Measurements from ENCODE around the gene CSNK2A3.

The CSNK2A3 gene

GRCh38 chr11:11334607-11335006 lies 18.4 kb downstream of the CSNK2A3 start:
- TF ChIP-seq NFIC (IDR thresholded peaks at IDR 0.05) = no peak
- no peak for TF ChIP-seq ZBTB7A (IDR thresholded peaks at IDR 0.05; ENCODE audit: low read depth)
- TF ChIP-seq TCF12 (IDR thresholded peaks at IDR 0.05; ENCODE audit: low read depth) = no peak
- TF ChIP-seq EP300 (IDR thresholded peaks at IDR 0.05; ENCODE audit: borderline replicate concordance) = no peak
- no peak for TF ChIP-seq EGR1 (IDR thresholded peaks at IDR 0.05)
- no peak for TF ChIP-seq TEAD4 (IDR thresholded peaks at IDR 0.05)
- TF ChIP-seq USF1 (IDR thresholded peaks at IDR 0.05) = no peak
- TF ChIP-seq YY1 (IDR thresholded peaks at IDR 0.05; ENCODE audit: low read depth) = no peak
- no peak for TF ChIP-seq RAD21 (IDR thresholded peaks at IDR 0.05; ENCODE audit: low read depth)
- TF ChIP-seq REST (IDR thresholded peaks at IDR 0.05; ENCODE audit: low read depth) = no peak
- no peak for TF ChIP-seq MAX (IDR thresholded peaks at IDR 0.05)
- TF ChIP-seq CREB1 (IDR thresholded peaks at IDR 0.05; ENCODE audit: low read depth) = no peak
- TF ChIP-seq TAF1 (IDR thresholded peaks at IDR 0.05; ENCODE audit: low read depth) = no peak
- no peak for TF ChIP-seq FOXM1 (IDR thresholded peaks at IDR 0.05; ENCODE audit: borderline replicate concordance, low read depth)
- TF ChIP-seq CEBPB (IDR thresholded peaks at IDR 0.05) = no peak

- no peak for TF ChIP-seq EP300 (IDR thresholded peaks at IDR 0.05; ENCODE audit: borderline replicate concordance)
- TF ChIP-seq TEAD4 (IDR thresholded peaks at IDR 0.05) = no peak
- no peak for TF ChIP-seq RAD21 (IDR thresholded peaks at IDR 0.05; ENCODE audit: low read depth)
- no peak for TF ChIP-seq REST (IDR thresholded peaks at IDR 0.05; ENCODE audit: low read depth)
- TF ChIP-seq FOXM1 (IDR thresholded peaks at IDR 0.05; ENCODE audit: borderline replicate concordance, low read depth) = no peak
- no peak for TF ChIP-seq EGR1 (IDR thresholded peaks at IDR 0.05)
- TF ChIP-seq CEBPB (IDR thresholded peaks at IDR 0.05) = no peak
- TF ChIP-seq MAX (IDR thresholded peaks at IDR 0.05) = no peak
Measured at GRCh38 chr11:11332141-11332710, 20.8 kb downstream of the CSNK2A3 start.

GRCh38 chr11:11329062-11329806 lies 23.8 kb downstream of the CSNK2A3 start:
- TF ChIP-seq TAF1 (IDR thresholded peaks at IDR 0.05; ENCODE audit: low read depth) = no peak
- no peak for TF ChIP-seq CREB1 (IDR thresholded peaks at IDR 0.05; ENCODE audit: low read depth)
- TF ChIP-seq CEBPB (IDR thresholded peaks at IDR 0.05) = no peak
- TF ChIP-seq EGR1 (IDR thresholded peaks at IDR 0.05) = no peak

- TF ChIP-seq CREB1 (IDR thresholded peaks at IDR 0.05; ENCODE audit: low read depth) (no peak), ZBTB7A (IDR thresholded peaks at IDR 0.05; ENCODE audit: low read depth) (no peak), TAF1 (IDR thresholded peaks at IDR 0.05; ENCODE audit: low read depth) (no peak), NFIC (IDR thresholded peaks at IDR 0.05) (no peak), TCF12 (IDR thresholded peaks at IDR 0.05; ENCODE audit: low read depth) (no peak), EGR1 (IDR thresholded peaks at IDR 0.05) (no peak)
Measured at GRCh38 chr11:11324090-11324489, 29.0 kb downstream of the CSNK2A3 start.

- TF ChIP-seq TEAD4 (IDR thresholded peaks at IDR 0.05) (no peak), MAX (IDR thresholded peaks at IDR 0.05) (no peak), ZBTB7A (IDR thresholded peaks at IDR 0.05; ENCODE audit: low read depth) (no peak), USF1 (IDR thresholded peaks at IDR 0.05) (no peak), CREB1 (IDR thresholded peaks at IDR 0.05; ENCODE audit: low read depth) (no peak), EGR1 (IDR thresholded peaks at IDR 0.05) (no peak), REST (IDR thresholded peaks at IDR 0.05; ENCODE audit: low read depth) (no peak), NFIC (IDR thresholded peaks at IDR 0.05) (no peak)
Measured at GRCh38 chr11:11322101-11322500, 30.9 kb downstream of the CSNK2A3 start.

Measured in Ishikawa (cell line).